ENCODE results near the gene TAF9B. TPM values are rescaled to one million over a fixed set of nuclear protein-coding genes. Genes with fewer than 3 reads are reported as not detected.
"Not testable (repeated sequence)": the region's sequence is repeated elsewhere in the genome, so short reads cannot be mapped to it uniquely, and the experiment has no call there.

TAF9B gene
- total RNA-seq, 4 donors from 2014 or later, result 35.8 to 71.2 (median 58.2) TPM

DNA sequence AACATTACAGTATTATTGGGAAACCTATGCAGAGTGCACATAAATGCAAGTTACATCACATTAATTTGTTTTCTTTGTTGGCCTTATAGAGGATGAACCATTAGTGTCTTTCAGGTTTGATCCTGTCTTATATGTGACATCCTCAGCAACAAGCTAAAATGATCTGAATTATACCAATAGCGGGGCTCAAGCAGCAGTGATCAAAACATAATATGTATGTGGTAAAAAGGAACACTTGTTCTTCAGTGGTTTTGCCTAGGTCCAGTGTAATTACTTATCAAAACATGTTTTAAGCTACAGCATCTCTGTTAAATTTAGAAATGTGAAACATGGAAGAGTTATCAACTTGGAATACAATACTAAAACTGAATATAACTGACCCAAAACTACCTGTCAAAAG, 9.1 kb downstream of the TAF9B start:
- intact Hi-C loops (cut with DNase I), result loop anchor here (10.0 kb wide), 1 partner anchor 384 kb away; no protein-coding TSS in a partner anchor

GRCh38 chrX:78129714-78130113, 9.7 kb downstream of the TAF9B start:
- no peak overlapping the region for H3K4me3 ChIP-seq
- TF ChIP-seq, protein P1, sequence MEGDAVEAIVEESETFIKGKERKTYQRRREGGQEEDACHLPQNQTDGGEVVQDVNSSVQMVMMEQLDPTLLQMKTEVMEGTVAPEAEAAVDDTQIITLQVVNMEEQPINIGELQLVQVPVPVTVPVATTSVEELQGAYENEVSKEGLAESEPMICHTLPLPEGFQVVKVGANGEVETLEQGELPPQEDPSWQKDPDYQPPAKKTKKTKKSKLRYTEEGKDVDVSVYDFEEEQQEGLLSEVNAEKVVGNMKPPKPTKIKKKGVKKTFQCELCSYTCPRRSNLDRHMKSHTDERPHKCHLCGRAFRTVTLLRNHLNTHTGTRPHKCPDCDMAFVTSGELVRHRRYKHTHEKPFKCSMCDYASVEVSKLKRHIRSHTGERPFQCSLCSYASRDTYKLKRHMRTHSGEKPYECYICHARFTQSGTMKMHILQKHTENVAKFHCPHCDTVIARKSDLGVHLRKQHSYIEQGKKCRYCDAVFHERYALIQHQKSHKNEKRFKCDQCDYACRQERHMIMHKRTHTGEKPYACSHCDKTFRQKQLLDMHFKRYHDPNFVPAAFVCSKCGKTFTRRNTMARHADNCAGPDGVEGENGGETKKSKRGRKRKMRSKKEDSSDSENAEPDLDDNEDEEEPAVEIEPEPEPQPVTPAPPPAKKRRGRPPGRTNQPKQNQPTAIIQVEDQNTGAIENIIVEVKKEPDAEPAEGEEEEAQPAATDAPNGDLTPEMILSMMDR (IDR thresholded peaks at IDR 0.05), result no peak
- TF ChIP-seq POLR2AphosphoS5 (IDR thresholded peaks at IDR 0.05) (no peak), POLR2A (IDR thresholded peaks at IDR 0.05; ENCODE audit: low read depth) (no peak), EP300 (IDR thresholded peaks at IDR 0.05) (no peak)
- DNase-seq (ENCODE audit: extremely low spot score), result no peak
- no peaks in the 10 kb centered on the region for H3K27me3 ChIP-seq
- intact Hi-C loops (cut with DNase I), result loop anchor here (10.0 kb wide), 1 partner anchor 385 kb away; no protein-coding TSS in a partner anchor
- H3K9me3 ChIP-seq, result no peaks in the 10 kb centered on the region
- H3K27ac ChIP-seq (replicated peaks in 1 of 4), result peak overlapping the region in 2 of 4 donors; percentile 23 to 36
- peaks cover 9 to 57% (median 20%) of the 10 kb centered on the region in 4 donors for H3K36me3 ChIP-seq
- peaks cover 0 to 7% (median 3%) of the 10 kb centered on the region in 4 donors for H3K4me1 ChIP-seq

More for the DNA sequence above, 9.1 kb downstream of the TAF9B start:
- Histone ChIP-seq H3K9me3 (no peaks in the 10 kb centered on the region), H3K36me3 (peaks cover 2 to 50% (median 13%) of the 10 kb centered on the region in 4 donors), H3K4me3 (no peak overlapping the region), H3K27me3 (no peaks in the 10 kb centered on the region), H3K27ac (replicated peaks in 1 of 4) (no peak overlapping the region), H3K4me1 (peaks cover 0 to 2% (median 0%) of the 10 kb centered on the region in 4 donors)
- DNase-seq (ENCODE audit: extremely low spot score), result no peak
- TF ChIP-seq EP300 (IDR thresholded peaks at IDR 0.05) (no peak), POLR2A (IDR thresholded peaks at IDR 0.05; ENCODE audit: low read depth) (no peak), POLR2AphosphoS5 (IDR thresholded peaks at IDR 0.05) (no peak)
- TF ChIP-seq, protein P1 (IDR thresholded peaks at IDR 0.05), result no peak
- WGBS, result 71% methylated on average over 1 of the region's 1 CpG

GRCh38 chrX:78125781-78126180, 13.7 kb downstream of the TAF9B start:
- H3K4me3 ChIP-seq; intact Hi-C loops (cut with DNase I); H3K9me3 ChIP-seq; H3K4me1 ChIP-seq; H3K27me3 ChIP-seq; DNase-seq (ENCODE audit: extremely low spot score); H3K27ac ChIP-seq (replicated peaks in 1 of 4): not testable (repeated sequence)
- peaks cover 27 to 84% (median 42%) of the 10 kb centered on the region in 4 donors for H3K36me3 ChIP-seq

GRCh38 chrX:78125148-78125547, 14.3 kb downstream of the TAF9B start:
- DNase-seq (ENCODE audit: extremely low spot score), result no peak
- Histone ChIP-seq H3K4me1 (peaks cover 0 to 12% (median 5%) of the 10 kb centered on the region in 4 donors), H3K27ac (replicated peaks in 1 of 4) (peak overlapping the region in 1 of 4 donors; percentile 10), H3K4me3 (no peak overlapping the region), H3K27me3 (no peaks in the 10 kb centered on the region), H3K9me3 (no peaks in the 10 kb centered on the region), H3K36me3 (peaks cover 27 to 85% (median 44%) of the 10 kb centered on the region in 4 donors)
- WGBS, result 38% methylated on average over 1 of the region's 1 CpG
- TF ChIP-seq POLR2AphosphoS5 (IDR thresholded peaks at IDR 0.05), result no peak
- TF ChIP-seq EP300 (IDR thresholded peaks at IDR 0.05), result no peak
- TF ChIP-seq POLR2A (IDR thresholded peaks at IDR 0.05; ENCODE audit: low read depth), result no peak
- TF ChIP-seq, protein P1 (IDR thresholded peaks at IDR 0.05), result no peak
- intact Hi-C loops (cut with DNase I), result no loop called here

GRCh38 chrX:78124307-78124706, 15.1 kb downstream of the TAF9B start:
- Histone ChIP-seq H3K27ac (replicated peaks in 1 of 4) (no peak overlapping the region), H3K9me3 (no peaks in the 10 kb centered on the region), H3K36me3 (peaks cover 27 to 90% (median 49%) of the 10 kb centered on the region in 4 donors), H3K4me3 (no peak overlapping the region), H3K4me1 (peaks cover 0 to 12% (median 5%) of the 10 kb centered on the region in 4 donors), H3K27me3 (no peaks in the 10 kb centered on the region)
- no peak for DNase-seq (ENCODE audit: extremely low spot score)
- intact Hi-C loops (cut with DNase I), result no loop called here
- WGBS, result 74% methylated on average over 2 of the region's 2 CpGs
- TF ChIP-seq, protein P1 (IDR thresholded peaks at IDR 0.05), result peak in 1 of 3 experiments; percentile 7
- no peak for TF ChIP-seq POLR2AphosphoS5 (IDR thresholded peaks at IDR 0.05)
